IMR-90 (cell line): ENCODE measurements around the gene VPS13A.

Experiments used
- BHLHE40 ChIP-seq: fragments of 150-350 bp; IDR thresholded peaks from 2 replicates; pipeline ENCODE4 v1.6.1; 2016; ENCODE audit warnings: mild to moderate bottlenecking, low read depth, low read length
- CEBPB ChIP-seq: IDR thresholded peaks from 2 replicates; pipeline ENCODE4 v1.6.1; 2012; ENCODE audit warnings: low read depth, low read length, improper control_type of control experiment
- MAFK ChIP-seq: IDR thresholded peaks from 2 replicates; pipeline ENCODE4 v1.6.1; 2012; ENCODE audit warnings: low read depth, low read length, improper control_type of control experiment
- POLR2A ChIP-seq: IDR thresholded peaks from 2 replicates; pipeline ENCODE4 v1.6.1; 2012; ENCODE audit warnings: mild to moderate bottlenecking, low read depth, low read length
- RAD21 ChIP-seq: IDR thresholded peaks from 2 replicates; pipeline ENCODE4 v1.6.1; 2012; ENCODE audit warnings: low read length, improper control_type of control experiment
- RCOR1 ChIP-seq: IDR thresholded peaks from 2 replicates; pipeline ENCODE4 v1.6.1; 2012; ENCODE audit warnings: mild to moderate bottlenecking, low read length, improper control_type of control experiment; ENCODE audit not compliant: insufficient replicate concordance
- RFX5 ChIP-seq: IDR thresholded peaks from 2 replicates; pipeline ENCODE4 v1.8.0; 2012; ENCODE audit warnings: low read depth, mild to moderate bottlenecking, low read length, moderate library complexity
- TF ChIP-seq, protein P1 (sequence below): conservative IDR thresholded peaks from 2 replicates; pipeline ENCODE4 v1.5.1; 2012; ENCODE audit warnings: mild to moderate bottlenecking, low read depth, low read length, improper control_type of control experiment
- TF ChIP-seq, protein P2 (sequence below): fragments of 150-350 bp; IDR thresholded peaks from 2 replicates; pipeline ENCODE4 v1.6.1; 2017; ENCODE audit warnings: mild to moderate bottlenecking, antibody characterized with exemption, low read length, low read depth

DNA sequence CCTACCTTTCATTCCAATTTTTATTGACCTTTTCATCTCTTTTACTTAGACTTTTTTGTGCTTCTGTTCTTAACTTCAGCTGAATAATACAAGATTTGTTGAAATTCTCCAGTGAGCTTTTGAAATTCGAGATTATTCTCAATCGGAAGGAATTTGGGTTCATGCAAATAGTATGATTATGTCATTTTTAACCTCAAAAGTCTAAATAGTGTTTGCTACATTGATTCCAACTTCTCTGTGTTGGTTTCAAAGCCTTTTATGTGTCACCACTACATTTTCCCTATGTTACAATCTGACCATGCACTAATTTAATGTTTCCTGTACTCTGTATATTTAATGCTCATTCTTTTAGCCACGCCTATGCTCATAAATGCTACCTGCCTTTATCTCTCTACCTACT lies 44.1 kb downstream of the VPS13A start:
- TF ChIP-seq POLR2A: no peak
- TF ChIP-seq, protein P1, sequence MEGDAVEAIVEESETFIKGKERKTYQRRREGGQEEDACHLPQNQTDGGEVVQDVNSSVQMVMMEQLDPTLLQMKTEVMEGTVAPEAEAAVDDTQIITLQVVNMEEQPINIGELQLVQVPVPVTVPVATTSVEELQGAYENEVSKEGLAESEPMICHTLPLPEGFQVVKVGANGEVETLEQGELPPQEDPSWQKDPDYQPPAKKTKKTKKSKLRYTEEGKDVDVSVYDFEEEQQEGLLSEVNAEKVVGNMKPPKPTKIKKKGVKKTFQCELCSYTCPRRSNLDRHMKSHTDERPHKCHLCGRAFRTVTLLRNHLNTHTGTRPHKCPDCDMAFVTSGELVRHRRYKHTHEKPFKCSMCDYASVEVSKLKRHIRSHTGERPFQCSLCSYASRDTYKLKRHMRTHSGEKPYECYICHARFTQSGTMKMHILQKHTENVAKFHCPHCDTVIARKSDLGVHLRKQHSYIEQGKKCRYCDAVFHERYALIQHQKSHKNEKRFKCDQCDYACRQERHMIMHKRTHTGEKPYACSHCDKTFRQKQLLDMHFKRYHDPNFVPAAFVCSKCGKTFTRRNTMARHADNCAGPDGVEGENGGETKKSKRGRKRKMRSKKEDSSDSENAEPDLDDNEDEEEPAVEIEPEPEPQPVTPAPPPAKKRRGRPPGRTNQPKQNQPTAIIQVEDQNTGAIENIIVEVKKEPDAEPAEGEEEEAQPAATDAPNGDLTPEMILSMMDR: no peak
- no peak for TF ChIP-seq CEBPB
- no peak for TF ChIP-seq MAFK
- TF ChIP-seq, protein P2, sequence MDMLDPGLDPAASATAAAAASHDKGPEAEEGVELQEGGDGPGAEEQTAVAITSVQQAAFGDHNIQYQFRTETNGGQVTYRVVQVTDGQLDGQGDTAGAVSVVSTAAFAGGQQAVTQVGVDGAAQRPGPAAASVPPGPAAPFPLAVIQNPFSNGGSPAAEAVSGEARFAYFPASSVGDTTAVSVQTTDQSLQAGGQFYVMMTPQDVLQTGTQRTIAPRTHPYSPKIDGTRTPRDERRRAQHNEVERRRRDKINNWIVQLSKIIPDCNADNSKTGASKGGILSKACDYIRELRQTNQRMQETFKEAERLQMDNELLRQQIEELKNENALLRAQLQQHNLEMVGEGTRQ: no peak
- TF ChIP-seq BHLHE40: no peak
- TF ChIP-seq RCOR1: no peak
- TF ChIP-seq RFX5: no peak
- TF ChIP-seq RAD21: no peak
